ENCODE results near the gene SYT3. TPM values are rescaled to one million over a fixed set of nuclear protein-coding genes. Genes with fewer than 3 reads are reported as not detected.

SYT3 gene, protein sequence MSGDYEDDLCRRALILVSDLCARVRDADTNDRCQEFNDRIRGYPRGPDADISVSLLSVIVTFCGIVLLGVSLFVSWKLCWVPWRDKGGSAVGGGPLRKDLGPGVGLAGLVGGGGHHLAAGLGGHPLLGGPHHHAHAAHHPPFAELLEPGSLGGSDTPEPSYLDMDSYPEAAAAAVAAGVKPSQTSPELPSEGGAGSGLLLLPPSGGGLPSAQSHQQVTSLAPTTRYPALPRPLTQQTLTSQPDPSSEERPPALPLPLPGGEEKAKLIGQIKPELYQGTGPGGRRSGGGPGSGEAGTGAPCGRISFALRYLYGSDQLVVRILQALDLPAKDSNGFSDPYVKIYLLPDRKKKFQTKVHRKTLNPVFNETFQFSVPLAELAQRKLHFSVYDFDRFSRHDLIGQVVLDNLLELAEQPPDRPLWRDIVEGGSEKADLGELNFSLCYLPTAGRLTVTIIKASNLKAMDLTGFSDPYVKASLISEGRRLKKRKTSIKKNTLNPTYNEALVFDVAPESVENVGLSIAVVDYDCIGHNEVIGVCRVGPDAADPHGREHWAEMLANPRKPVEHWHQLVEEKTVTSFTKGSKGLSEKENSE
- total RNA-seq (2013), result not detected
- not detected for polyA plus RNA-seq
- not detected in 2 replicates for polyA minus RNA-seq
- total RNA-seq, result 0 to 0.46 (median 0.05) reads per million in 11 experiments

DNA sequence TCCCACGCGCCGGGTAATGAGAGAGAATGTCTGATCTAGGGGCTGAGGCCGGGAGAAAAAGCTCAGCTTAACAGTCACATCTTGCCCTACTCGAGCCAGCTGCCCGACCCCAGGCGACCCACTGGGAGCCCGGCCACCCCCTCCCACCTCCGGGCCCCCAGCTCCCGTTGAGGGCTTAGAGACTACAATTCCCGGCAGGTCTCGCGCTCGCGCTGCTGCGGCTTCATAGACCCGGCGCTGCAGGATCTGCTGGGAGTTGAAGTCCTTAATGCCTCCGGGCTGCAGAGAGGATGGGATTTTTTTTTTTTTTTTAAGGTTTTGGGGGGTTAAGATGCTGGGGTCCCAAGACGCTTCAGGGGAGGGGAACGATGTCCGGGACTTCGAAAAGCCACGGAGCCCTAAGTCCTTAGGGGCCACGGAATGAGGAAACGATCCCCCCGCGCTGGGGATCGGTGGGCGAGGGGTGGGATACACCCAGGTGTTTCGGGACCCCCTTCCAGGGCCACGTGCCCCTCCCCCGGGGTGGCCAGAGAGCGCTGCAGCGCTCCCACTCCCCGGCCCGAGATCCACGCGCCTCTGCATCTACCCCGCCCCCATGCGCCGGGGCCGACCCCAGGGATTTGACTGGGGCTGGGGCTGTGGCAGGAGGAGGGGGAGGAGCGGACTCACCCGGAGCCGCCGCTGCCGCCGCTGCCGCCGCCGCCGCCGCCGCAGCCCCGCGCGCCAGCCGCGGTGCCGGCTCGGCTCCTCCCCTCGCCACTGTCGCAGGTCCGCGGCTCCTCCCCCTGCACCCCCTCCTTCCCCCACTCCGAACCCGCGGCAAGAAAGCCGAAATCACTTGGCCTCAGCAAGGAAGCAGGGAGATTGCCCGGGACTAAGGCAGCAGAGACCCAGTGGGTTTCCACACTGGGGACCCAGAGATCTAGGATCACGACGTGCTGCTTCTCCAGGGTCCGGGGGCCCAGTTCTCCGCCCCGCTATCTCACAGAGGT lies at the start of gene SYT3:
SYT3 (minus strand) TSS at position 761 of the 992 bp plus-strand sequence. CDS start 2,470 bp downstream, outside the sequence.
- Mint-ChIP-seq H3K36me3 (peaks cover 0 to 4% of the 10 kb centered on the region in 2 donors), H3K4me3 (peak within 1 kb of the TSS in 1 of 2 donors; percentile 74), H3K4me1 (peaks cover 2% of the 10 kb centered on the region), H3K27ac (no peak within 1 kb of the TSS), H3K27me3 (ENCODE audit: low read depth in 3 of 3) (peaks cover 36 to 56% (median 43%) of the 10 kb centered on the region in 3 donors), H3K9me3 (peaks cover 4 to 26% (median 16%) of the 10 kb centered on the region in 7 donors)
- Histone ChIP-seq H3K4me2 (replicated peaks; ENCODE audit: extremely low read depth, low read length, poor library complexity, severe bottlenecking) (peak within 1 kb of the TSS; percentile 34), H3K9me3 (replicated peaks in 1 of 2; ENCODE audit: control insufficient read depth in 1 of 2, insufficient read depth in 1 of 2, low read length in 2 of 2) (peaks cover 22% of the 10 kb centered on the region in 2 donors), H3K9ac (ENCODE audit: insufficient read depth, low read length, poor library complexity, severe bottlenecking) (no peak within 1 kb of the TSS), H3K27ac (ENCODE audit: low read depth in 1 of 2, low read length in 2 of 2) (no peak within 1 kb of the TSS), H2AFZ (ENCODE audit: insufficient read depth, low read depth, low read length, poor library complexity, severe bottlenecking) (no peak within 1 kb of the TSS), H3K79me2 (ENCODE audit: insufficient read depth, low read length) (no peaks in the 10 kb centered on the region), H3K4me1 (ENCODE audit: control insufficient read depth in 1 of 2, insufficient read depth in 2 of 2, low read length in 2 of 2) (peaks cover 2 to 7% of the 10 kb centered on the region in 2 donors), H4K20me1 (ENCODE audit: insufficient read depth, low read length) (no peaks in the 10 kb centered on the region), H3K27me3 (ENCODE audit: control insufficient read depth in 2 of 2, insufficient read depth in 2 of 2, low read length in 2 of 2) (peaks cover 26 to 46% of the 10 kb centered on the region in 2 donors), H3K4me3 (replicated peaks in 1 of 3; ENCODE audit: low read depth in 2 of 3, low read length in 3 of 3) (no peak within 1 kb of the TSS), H3K36me3 (replicated peaks in 1 of 2; ENCODE audit: control insufficient read depth in 1 of 2, insufficient read depth in 2 of 2, low read length in 2 of 2) (no peaks in the 10 kb centered on the region)
- TF ChIP-seq, protein P1, sequence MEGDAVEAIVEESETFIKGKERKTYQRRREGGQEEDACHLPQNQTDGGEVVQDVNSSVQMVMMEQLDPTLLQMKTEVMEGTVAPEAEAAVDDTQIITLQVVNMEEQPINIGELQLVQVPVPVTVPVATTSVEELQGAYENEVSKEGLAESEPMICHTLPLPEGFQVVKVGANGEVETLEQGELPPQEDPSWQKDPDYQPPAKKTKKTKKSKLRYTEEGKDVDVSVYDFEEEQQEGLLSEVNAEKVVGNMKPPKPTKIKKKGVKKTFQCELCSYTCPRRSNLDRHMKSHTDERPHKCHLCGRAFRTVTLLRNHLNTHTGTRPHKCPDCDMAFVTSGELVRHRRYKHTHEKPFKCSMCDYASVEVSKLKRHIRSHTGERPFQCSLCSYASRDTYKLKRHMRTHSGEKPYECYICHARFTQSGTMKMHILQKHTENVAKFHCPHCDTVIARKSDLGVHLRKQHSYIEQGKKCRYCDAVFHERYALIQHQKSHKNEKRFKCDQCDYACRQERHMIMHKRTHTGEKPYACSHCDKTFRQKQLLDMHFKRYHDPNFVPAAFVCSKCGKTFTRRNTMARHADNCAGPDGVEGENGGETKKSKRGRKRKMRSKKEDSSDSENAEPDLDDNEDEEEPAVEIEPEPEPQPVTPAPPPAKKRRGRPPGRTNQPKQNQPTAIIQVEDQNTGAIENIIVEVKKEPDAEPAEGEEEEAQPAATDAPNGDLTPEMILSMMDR (IDR thresholded peaks at IDR 0.05), result no peak
- 4% methylated on average over 62 of the region's 76 CpGs for WGBS (ENCODE audit: insufficient coverage)
- intact Hi-C loops (cut with micrococcal nuclease), result no loop called here
- DNase-seq, result no peak
